ENCODE measurements around the gene LMAN2.
"Not testable (repeated sequence)": the region's sequence is repeated elsewhere in the genome, so short reads cannot be mapped to it uniquely, and the experiment has no call there.

LMAN2 gene

DNA sequence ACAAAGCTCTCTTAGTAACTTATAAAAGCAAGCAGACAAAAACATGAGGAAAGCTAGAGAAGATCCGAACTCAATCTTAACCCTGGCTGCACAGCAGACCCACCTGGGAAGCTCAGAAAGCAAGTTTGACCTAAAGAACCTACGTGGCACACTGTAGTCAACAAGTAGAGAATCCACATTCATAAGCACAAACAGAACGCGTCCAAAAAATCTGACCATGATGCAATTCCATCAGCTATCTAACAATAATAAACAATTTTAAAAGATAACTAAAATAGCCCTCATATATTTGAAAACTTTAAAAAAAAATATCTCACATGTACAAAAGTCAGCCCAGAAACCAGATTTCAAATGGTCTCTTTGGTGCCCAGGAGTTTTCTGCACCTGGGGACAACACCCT is 4.6 kb downstream of the LMAN2 start:
- DNase-seq = no peak

DNA sequence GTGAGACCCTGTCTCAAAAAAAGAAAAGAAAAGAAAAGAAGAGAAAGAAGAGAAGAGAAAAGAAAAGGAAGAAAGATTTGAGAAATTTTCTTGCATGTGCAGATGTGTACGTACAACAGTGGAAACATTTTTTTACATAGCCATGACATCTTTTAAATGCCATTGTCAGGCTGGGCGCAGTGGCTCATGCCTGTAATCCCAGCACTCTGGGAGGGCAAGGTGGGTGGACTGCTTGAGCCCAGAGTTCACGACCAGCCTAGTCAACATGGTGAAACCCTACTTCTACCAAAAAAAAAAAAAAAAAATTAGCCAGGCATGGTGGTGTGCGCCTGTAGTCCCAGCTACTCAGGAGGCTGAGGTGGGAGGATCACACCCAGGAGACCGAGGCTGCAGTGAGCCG is 6.6 kb downstream of the LMAN2 start:
- no peak for DNase-seq

DNA sequence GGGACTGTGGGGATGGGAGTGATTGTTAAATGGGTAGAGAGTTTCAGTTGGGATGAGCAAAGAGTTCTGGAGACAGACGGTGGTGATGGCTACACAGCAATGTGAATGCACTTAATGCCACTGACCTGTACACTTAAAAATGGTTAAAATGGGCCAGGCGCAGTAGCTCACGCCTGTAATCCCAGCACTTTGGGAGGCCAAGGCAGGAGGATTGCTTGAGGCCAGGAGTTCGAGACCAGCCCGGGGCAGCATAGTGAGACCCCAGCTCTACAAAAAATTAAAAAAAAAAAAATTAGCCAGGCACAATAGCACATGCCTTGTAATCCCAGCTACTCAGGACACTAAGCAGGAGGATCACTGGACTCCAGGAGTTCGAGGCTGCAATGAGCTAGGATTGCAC is 7.7 kb downstream of the LMAN2 start:
- no peak for DNase-seq

DNA sequence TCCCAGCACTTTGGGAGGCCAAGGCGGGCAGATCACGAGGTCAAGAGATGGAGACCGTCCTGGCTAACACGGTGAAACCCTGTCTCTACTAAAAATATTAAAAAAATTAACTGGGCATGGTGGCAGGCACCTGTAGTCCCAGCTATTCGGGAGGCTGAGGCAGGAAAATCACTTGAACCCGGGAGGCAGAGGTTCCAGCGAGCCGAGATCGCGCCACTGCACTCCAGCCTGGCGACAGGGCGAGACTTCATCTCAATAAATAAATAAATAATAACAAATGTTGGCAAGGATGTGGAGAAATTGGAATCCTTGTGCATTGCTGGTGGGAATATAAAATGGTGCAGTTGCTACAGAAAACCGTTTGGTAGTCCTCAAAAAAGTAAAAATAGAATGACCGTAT is 8.5 kb downstream of the LMAN2 start:
- not testable (repeated sequence) for DNase-seq

DNA sequence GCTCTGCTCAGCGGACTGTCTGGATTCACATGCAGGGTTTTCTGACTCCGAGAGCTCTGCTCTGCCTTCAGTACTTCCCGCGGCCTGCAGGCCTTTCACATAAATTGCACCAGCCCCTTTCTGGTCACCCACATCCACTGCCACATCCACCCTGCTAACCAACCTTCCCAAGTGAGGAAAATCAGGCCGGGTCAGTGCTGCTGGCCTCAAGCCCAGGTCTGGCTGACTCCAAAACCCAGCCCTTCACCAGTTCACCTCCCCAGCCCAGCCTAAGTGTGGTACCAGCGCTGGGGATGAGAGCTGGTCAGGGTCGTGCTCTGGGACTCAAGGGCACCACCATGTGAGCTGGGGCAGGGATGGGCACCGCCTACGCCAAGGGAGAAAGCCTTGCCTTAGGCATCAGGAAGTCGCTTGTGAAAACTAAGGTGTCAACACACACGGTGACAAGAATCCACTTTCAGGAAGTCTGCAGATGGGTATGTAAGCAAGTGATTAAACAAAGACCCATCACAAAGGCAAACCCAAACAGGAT is 12.3 kb downstream of the LMAN2 start:
- no peak for DNase-seq

DNA sequence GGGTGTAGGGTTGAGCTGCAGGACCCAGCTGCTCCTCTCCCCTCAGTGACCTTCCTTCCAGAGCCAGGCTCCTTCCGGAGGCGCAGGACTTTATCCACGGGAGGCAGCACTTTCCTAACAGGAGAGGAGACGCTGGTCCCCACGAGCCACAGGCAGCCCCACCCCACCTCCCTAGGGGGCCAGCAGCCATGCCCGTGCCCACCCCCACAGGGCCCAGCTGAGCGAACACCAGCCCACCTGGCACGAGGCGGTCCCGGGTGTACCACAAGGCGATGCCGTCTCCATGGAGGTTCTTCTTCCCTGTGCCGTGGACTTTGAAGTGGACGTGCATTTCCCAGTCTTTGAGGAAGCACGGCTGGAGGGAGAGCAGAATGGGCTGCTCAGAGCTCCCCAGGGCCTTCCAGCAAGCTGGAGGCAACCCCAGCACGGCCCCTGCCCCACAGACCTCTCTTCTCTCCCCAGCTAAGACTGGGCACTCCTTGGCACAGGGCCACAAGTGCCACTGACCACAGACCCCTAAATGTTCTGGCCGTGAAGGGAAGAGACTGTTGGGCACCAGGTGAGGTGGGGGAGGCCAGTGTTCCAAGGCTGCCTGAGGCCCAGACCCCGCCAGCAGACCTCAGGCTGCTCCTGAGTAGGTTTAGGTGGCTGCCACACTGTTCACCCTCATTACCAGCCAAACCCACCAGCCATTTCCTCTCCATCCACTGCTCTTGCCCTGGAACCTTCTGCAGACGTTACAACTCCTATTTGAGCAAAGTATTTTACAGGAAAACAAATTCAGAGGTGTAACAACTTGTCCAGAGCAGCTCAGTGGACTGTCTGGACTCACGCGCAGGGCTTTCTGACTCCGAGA is 13.0 kb downstream of the LMAN2 start:
- DNase-seq = no peak

DNA sequence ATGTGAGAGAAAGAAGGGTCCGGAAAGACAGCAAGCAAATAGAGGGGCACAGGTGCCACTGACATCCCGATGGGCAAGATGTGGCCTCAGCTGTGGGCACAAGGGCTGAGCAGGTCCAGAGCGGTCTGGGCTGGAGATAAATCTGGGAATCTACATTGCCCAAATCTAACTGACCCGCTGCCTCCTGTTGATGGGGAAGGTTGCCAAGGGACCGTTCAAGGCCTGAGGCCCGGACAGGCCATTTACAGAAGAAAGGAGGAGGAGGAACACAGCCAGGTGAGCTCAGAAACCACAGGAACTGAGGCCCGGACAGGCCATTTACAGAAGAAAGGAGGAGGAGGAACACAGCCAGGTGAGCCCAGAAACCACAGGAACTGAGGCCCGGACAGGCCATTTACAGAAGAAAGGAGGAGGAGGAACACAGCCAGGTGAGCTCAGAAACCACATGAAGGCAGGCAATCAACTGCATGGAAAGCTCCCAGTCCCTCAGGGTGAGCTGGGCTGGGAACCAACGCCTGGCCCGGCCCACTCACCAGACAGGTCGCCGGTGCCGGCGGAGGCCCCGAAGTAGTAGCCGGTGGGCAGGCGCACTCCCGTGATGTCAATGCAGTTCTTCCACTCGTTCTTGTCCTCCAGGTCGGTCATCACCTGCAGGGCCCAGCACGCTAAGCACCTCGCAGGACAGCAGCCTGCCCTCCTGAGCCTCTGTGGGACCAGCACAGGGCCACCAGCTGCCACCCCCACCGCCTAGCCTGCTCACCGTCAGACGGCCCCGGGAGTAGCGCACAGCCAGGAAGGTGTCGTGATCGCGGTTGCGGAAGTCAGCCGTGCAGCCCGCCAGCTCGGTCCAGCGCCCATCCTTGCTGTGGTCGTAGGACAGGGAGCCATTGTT is 14.6 kb downstream of the LMAN2 start:
- DNase-seq = no peak

DNA sequence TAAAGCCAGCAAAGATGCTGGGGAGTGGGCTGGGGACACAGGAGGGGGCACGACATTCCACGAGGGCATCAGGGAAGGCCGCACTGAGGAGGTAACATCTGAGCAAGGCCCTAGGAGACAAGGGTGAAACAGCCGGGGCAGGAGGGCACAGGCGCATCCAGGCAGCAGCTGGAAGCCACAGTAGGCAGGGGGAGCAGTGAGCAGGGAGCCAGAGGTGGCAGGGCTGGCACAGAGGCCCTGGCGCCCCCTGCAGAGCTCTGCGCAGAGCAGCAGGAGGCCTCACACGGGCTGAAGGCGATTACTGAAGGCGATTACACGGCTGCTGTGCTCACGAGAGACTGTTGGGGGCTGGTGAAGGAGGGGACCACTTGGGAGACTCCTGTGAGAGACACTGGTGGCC is 15.4 kb downstream of the LMAN2 start:
- no peak for DNase-seq

DNA sequence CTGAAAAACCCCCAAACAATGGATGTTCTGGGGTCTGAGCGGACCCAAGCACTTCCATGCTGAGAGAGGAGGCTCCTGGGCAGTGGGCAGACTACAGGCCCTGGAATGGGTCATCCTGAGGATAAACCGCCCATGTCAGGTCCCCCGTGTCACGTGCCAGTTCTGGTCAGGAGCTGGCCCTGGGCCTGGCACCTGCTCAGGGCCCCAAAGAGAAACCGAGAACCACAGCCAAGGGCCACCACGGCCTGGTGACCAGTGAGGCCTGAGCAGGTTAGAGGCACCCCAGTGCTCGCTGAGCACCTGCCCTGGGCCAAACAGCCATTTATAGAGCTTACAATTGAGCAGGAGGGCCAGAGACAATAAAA is 15.8 kb downstream of the LMAN2 start:
- no peak for DNase-seq

DNA sequence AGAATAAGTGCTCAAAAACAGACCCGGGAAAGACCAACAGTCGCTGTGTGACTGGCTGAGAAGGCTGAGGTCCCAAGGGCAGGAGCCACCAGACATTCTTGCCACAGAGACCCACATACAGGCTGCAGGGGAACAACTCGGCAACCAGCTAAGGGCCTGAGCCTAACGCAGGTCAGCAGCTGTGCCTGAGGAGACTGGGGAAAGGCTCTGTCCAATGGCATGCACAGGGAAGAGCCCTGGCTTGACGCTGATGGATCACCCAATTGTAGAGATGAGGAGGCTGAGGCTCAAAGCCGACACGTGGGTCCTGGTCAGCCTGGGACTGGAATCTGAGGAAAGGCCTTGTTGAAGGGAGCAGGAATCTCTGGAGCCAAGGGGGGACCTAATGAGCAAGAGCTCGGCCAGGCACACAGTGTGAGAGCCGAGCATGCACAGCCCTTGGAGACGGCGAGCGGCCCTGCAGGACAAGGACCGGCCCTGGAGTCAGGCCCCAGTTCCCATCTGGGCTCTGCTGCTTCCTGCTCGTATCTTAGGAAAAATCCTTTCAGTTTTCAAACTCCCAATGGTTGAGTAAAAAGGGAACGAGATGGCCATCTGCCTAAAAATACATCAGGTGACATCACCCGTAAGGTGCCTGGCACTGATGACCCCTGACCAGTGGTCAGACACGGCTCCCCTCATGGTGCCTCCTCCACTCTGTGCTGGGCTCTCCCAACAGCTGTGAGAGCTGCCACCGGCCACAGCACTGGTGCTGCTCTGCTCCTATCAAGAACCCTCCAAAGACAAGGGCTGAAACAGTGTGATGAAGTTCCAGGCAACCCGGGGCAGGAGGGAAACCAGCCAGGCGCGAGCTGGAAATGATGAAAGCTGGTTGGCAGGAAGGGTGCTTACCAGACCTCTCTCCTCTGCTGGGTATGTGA is 16.4 kb downstream of the LMAN2 start:
- DNase-seq = no peak

DNA sequence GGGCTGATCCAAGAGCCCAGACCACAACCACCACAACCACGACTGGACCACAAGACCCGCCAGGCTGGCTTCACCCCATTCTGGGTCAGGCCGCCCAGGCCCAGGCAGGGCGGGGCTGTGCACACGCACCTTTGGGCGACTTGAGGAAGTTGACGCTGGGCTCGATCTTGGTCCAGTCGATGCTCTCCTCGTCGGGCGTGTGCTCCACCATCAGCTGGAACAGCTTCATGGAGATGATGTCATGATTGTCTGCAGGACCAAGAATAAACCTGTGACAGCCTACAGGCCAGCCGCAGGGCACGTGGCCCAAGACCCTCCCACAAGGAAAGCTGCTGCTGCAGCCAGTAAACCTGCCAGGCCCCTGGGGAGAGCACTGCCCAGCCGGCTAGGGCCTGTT is 17.3 kb downstream of the LMAN2 start:
- DNase-seq = no peak

DNA sequence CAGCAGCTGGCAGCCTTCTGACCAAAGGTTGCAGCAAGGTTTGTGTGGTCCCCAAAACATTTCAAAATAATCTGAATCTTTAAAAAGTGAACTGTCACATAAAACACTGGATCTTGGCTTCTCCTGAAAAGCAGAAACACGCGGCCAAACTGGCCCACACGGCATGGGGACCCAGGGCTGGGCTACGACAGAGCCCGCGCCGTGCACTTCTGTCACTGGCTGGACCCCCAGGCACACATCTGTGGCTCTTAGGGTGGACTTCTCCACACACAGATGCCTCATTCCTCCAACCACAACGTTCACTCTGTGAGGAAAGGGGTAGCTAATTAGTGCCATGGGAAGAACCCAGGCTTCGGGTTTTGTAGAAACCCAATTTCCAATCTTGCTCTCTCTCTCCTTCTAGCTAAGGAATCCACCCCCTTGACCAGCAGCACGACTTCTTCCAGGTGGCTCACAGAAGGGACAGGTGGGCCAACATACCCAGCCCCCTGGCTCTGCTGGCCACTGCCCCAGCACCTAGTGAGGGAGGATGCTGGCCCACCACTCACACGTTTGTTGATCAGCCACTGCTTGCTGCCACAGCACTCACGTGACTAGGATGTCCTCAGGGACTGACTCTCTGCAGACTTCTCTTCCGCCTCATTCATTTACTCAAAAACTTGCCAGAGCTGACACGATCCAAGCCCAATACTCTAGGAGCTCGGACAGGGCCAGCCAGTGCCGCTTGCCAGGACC is 17.9 kb downstream of the LMAN2 start:
- no peak for DNase-seq

DNA sequence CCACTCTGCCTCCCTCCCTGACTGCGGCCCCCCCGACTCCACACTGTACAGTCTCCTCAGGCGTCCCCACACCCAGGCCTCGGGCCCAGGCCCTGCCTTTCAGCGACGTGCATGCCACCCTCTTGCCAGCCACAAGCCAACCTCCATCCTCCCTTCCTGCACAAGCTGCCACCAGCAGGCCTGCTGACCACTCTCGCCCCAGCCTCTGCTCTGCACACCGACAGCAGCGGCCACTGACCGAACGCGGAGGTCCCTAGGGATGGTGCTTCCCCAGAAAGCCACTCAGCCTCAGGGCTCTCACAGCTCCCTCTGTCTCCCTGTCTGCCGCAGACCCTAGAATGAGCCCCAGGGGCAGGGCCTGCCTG is 18.6 kb downstream of the LMAN2 start:
- no peak for DNase-seq

DNA sequence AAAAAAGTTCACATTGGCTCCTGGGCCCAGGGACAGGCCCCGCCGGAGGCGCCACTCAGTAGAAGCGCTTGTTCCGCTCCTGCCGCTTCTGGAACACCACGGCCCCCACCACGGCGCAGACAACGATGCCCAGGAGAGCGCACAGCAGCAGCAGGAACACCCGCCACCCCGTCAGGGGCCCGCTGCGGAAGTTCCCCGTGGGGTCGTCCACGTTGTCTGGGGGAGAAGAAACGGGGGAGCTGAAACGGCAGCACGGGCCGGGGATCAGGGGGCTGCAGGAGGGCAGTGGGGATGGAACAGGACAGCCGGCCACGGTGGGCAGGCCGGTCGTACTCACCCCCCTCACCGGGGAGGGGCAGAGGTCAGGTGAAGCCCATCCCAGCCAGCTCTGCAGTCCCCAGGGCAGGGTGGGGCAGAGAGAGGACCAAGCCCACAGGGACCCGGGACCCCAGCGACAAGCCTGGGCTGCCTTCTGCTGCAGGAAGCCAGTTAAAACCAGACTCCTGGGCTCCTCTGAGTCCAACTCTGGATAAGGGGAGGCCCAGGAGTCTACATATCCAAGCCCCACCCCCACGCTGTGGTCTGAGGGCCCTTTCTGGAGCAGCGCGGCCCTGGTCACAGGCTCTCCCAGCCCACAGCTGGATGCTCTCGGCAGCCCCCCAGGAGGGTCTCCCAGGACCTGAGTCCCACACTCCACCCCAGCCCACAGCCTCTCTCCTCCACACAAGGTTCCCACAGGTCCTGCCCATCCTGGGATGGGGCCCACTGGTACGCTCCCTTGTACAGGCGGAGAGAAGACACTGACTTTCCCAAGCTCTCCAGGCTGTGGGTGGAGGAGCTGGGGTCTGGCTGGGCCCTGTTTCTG is 19.2 kb downstream of the LMAN2 start:
- no peak for DNase-seq

DNA sequence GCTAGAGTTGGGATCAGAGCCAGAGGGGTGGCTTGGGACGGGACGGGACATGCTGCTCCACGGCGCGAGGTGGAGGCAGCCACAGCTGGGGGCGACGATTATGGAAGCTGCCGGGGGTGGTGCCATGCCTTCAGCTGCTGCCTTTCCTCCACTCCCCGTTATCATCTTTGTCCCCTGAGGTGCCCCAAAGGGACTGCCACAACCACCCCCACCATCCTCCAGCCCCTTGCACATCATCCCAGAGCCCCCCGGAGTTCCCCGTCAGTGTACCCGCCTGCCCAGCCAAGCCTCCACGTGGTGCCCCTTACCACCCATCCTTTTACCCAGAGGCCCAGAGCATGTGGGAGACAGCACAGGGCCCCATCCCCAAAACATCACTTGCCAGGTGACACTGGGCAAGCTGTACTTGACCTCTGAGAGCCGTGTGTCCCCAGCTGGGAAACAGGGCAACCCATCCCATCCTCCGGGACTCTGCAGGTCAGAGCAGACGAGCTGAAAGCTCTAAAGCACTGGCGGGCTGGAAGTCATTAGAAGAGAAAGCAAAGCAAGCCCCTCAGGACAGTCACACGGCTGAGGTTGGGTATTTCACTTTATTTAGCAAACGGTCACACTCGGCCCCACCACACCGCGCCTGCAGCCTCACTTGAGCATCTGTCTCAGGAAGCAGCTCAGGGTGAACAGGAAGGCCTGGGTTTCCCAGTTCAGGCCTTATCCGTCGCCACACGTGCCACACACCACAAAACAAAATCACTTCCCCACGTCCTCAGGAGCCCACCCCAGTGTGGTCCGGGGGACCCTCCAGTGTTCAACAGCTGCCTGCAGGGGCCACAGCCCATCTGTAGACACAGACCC is 20.3 kb downstream of the LMAN2 start:
- no peak for DNase-seq

DNA sequence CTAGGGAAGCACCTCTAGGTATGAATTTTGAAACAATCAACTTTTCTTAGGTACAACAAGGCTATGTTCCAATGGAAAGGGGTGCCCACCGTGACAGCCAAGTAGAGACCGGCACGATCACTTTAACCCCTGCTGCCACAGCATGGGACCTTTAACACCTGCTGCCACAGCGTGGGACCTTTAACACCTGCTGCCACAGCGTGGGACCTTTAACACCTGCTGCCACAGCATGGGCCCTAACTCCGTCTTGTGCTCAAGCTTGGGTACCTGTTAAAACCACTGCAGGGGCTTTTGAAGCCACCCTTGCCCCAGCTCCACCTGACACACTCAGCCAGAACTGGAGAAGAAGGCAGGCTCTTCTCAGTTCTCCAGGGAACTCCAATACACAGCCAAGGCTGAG is 21.6 kb downstream of the LMAN2 start:
- no peak for DNase-seq

DNA sequence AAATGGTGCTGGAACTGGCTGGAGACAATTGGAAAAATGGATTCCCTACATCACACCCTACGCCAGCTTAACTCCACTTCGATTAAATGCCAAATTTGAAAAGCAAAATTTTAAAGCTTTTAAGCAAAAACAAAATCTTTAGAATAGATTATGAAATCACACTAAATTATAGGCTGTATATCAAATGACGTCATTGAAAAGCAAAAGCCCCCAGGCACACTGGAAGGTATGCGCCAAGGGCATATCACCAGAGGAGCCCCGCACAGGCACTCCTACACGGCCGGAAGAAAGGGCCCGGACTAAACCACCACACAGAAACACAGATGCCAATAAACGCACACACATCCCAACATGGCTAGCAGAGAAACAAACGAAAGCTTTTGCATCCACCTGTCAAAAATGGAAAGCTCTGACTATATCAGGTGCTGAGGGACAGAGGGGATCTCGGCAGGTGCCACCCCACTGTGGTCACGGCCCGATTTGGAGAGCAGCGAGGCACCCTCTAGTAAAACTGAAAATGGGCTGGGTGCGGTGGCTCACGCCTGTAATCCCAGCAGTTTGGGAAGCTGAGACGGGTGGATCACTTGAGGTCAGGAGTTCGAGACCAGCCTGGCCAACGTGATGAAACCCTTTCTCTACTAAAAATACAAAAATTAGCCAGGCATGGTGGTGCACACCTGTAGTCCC is 22.8 kb downstream of the LMAN2 start:
- no peak for DNase-seq

DNA sequence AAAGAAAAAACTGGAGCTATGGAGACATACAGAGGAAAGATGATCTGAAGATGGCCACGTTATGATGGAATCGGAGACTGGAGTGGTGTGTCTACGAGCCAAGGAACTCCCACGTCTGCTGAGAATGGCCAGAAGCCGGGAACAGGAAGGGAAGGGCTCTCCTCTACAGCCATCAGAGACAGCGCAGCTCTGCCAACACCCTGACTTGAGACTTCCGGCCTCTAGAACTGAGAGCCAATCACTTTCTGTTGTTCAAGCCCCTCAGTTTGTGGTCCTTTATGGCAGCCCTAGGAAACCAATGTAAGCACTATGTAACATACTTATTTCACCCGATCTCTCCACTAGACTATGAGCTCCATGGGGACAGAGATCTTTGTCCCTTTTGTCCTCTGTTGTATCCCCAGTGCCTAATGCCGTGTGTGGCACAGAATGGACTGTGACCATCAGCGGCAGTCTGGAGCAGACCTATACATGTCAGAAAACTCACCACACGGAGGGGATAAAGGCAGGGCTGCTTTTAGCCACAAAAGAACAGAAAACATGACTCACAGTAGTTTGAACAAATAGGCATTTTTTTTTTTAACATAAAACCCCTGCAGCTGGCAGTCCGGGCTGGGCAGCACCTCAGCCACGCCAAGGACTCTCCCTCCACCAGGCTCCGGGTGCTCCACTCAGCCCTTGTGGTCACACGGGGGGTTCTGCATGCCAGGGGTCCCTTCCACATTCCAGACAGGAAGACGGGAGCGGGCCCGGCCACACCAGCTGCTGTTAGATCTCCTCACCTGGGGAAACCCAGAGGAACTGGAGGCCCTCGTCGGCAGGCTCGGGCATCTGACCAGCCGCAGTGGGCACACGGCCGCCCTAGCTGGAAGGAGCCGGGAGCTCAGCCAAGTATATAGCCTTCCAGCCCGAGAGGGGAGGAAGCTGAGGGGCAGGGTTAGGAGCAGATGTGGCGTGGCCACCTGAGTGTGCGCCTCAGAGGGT is 23.6 kb downstream of the LMAN2 start:
- DNase-seq = no peak

All from NCI-H1930 (cell line).